Inflammatory macrophage (primary cell): ENCODE results near the gene HOXB3.

Experiments
- DNase-seq, 2 donors: peaks; one replicate each; pipeline ENCODE4 v3.0.0-alpha.2; 2020 to 2022

The HOXB3 gene

GRCh38 chr17:48568499-48569239 is 21.4 kb downstream of the HOXB3 start:
- DNase-seq = no peak

GRCh38 chr17:48567646-48568354 is 22.2 kb downstream of the HOXB3 start:
- no peak for DNase-seq

- DNase-seq = no peak
Measured at GRCh38 chr17:48567209-48567608, 22.8 kb downstream of the HOXB3 start.

- DNase-seq = no peak
Measured at GRCh38 chr17:48566717-48567116, 23.3 kb downstream of the HOXB3 start.

GRCh38 chr17:48565925-48566710 is 23.9 kb downstream of the HOXB3 start:
- DNase-seq = no peak

- no peak for DNase-seq
Measured at GRCh38 chr17:48565022-48565554, 25.0 kb downstream of the HOXB3 start.

GRCh38 chr17:48564188-48565021 is 25.6 kb downstream of the HOXB3 start:
- DNase-seq = no peak

- no peak for DNase-seq
Measured at GRCh38 chr17:48563867-48564187, 26.2 kb downstream of the HOXB3 start.

- DNase-seq = no peak
Measured at GRCh38 chr17:48563385-48563838, 26.6 kb downstream of the HOXB3 start.

- DNase-seq = no peak
Measured at GRCh38 chr17:48562934-48563333, 27.1 kb downstream of the HOXB3 start.

GRCh38 chr17:48561884-48562810 is 27.9 kb downstream of the HOXB3 start:
- no peak for DNase-seq

GRCh38 chr17:48559840-48560817 is 29.9 kb downstream of the HOXB3 start:
- no peak for DNase-seq

- no peak for DNase-seq
Measured at GRCh38 chr17:48559122-48559839, 30.8 kb downstream of the HOXB3 start.

- no peak for DNase-seq
Measured at GRCh38 chr17:48558831-48559121, 31.3 kb downstream of the HOXB3 start.

- DNase-seq = no peak
Measured at GRCh38 chr17:48558057-48558830, 31.8 kb downstream of the HOXB3 start.

- no peak for DNase-seq
Measured at GRCh38 chr17:48556576-48557401, 33.3 kb downstream of the HOXB3 start.

- DNase-seq = no peak
Measured at GRCh38 chr17:48556229-48556575, 33.8 kb downstream of the HOXB3 start.
